ENCODE results near the gene MAP3K13.
A peak's percentile ranks its signal among the peaks of the same experiment; 100 is the strongest.
"Not testable (repeated sequence)": the region's sequence is repeated elsewhere in the genome, so short reads cannot be mapped to it uniquely, and the experiment has no call there.

MAP3K13 gene

DNA sequence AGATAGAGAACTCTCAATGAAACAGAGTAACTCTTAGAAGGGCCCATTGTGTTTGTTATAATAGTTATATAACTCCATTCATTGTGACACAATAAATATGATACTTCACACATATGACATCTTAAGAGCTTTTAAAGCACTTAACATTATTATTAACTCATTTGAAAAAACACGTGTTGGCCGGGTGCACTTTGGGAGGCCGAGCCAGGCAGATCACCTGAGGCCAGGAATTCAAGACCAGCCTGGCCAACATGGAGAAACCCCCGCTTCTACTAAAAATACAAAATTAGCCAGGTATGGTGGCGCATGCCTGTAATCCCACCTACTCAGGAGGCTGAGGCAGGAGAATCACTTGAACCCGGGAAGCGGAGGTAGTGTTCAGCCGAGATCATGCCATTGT, 88.5 kb downstream of the MAP3K13 start:
- DNase-seq (ENCODE audit: low read depth): not testable (repeated sequence)

DNA sequence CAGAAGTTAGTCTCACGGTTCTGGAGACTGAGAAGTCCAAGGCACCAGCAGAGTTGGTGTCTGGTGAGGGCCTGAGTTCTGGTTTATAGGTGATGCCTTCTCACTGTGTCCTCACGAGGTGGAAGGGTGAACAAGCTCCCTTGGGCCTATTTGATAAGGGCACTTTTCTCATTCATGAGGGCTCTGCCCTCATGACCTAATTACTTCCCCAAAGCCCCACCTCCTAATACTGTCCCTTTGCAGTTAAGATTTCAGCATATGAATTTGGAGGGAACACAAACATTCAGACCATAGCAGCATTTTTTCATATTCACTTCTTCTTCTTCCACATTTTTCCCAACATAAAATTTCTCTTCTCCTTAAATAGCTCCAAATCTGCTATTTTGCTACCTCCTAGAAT, 94.4 kb downstream of the MAP3K13 start:
- DNase-seq (ENCODE audit: low read depth): no peak

DNA sequence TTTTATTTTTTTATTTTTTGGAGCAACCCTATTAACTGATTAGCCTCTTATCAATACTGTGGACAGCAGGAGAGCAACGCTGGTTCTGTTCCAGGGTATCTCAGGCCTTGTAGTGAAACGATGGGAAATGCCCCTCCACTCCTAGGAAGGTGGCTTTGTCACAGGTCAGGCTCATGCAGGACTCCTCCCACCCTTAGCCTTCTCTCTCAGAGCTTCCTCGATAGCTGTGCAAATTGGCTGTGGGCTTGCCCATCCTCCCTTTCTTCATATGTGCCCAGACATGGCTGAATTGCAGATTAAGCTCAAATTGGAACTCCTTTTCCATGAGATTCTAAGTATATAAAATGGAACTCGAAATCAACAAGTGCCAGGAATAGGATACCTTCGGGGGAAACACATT, 97.4 kb downstream of the MAP3K13 start:
- DNase-seq (ENCODE audit: low read depth): no peak

DNA sequence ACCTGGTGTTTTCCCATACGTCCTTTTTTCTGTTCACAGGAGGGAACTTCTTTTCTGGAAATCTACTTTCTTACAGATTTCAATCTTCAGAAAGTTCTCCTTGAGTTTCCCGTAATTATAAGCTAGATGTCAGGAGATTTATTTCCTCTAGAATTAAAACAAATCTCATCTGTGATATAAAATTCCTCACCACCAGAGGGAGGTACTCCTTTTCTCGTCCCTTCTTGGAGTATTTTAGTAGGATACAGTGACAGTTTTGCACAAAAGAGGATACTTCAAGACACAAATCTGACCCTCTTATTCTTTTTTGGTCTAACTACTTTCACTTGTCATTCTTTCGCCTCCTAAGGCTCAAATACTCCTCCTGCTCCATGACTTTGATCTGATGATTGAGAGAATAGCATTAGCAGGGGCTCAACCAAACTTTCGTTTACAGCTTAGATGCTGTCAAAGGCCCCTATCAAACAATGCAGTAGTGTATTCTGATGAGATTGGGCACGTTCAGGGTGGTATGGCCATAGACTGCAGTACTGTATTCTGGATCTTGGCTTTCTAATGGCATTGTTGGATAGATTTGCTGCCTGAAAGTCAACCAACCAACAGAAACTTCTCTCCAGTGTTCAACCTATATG, 97.9 kb downstream of the MAP3K13 start:
- DNase-seq (ENCODE audit: low read depth): no peak

DNA sequence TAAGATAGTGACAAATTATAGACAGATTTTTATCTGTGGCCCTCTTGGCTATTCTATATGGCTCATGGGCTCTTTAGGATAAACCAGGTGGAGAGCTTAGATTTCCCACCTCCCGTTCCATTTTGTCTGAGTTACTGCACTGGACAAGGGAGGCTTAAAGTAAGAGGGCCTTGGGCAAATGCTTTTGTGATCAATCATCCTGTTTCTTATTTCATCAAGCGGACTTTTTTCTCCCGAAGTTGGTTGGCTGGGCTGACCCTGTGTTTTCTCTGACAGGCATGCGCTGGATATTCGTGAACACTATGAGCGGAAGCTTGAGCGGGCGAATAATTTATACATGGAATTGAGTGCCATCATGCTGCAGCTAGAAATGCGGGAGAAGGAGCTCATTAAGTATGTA, 102.5 kb downstream of the MAP3K13 start:
- no peak for DNase-seq (ENCODE audit: low read depth)

DNA sequence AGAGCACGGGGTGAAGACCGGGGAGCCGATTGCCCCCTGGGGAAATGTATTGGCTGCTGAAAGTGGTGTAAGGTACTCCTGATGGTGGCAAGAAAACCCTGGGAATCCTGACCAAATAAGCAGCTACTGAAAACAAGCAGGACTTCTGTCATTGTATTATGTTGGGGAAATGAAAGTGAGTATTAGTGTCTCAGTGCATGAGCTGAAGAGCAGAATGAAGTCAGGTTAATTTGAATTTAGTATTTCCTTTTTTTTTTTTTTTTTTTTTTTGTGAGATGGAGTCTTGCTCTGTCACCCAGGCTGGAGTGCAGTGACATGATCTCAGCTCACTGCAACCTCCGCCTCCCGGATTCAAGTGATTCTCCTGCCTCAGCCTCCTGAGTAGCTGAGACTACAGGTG, 103.2 kb downstream of the MAP3K13 start:
- not testable (repeated sequence) for DNase-seq (ENCODE audit: low read depth)

DNA sequence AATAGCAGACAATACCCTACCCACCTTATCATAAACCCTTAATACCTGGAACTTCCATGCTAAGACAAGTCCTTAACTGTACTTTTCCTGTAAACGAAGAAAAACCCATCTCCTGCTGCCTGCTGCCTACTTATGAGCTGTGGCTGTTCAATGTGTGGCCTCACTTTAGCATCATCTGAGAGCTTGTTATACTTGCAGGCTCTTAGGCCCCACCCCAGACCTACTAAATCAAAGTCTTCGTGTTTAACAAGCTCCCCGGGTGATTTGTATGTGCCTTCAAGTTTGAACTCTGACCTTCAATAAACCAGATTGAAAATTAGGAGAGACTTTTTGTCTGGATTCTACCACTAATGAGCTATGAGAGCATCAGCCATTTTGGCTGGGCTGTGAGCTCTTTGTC, 106.6 kb downstream of the MAP3K13 start:
- no peak for DNase-seq (ENCODE audit: low read depth)

DNA sequence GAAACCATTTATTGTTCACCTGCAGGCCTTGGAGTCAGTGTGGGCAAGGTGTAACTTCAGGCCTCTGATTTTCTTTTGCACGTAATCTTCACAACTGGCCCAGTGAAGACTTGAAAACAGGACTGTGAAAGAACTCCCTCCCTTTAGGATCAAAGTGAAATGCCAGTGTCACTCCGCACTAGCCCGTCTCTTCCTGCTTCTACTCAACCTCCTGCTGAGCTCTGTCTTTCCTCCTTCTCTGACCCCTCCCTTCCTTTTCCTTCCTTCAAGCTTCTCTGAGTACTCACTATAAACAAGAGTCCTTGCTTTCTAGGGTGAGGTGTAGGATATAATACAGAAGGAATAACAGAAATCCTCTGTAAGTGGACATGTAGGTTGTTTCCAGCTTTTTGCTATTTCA, 107.4 kb downstream of the MAP3K13 start:
- DNase-seq (ENCODE audit: low read depth): no peak

DNA sequence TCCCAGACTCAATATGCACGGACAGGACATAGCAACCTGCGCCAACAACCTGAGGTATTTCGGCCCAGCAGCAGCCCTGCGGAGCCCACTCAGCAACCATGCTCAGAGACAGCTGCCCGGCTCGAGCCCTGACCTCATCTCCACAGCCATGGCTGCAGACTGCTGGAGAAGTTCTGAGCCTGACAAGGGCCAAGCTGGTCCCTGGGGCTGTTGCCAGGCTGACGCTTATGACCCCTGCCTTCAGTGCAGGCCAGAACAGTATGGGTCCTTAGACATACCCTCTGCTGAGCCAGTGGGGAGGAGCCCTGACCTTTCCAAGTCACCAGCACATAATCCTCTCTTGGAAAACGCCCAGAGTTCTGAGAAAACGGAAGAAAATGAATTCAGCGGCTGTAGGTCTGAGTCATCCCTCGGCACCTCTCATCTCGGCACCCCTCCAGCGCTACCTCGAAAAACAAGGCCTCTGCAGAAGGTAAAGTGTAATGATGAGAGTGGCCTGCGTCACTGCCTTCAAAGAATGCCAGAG, 110.4 kb downstream of the MAP3K13 start:
- DNase-seq (ENCODE audit: low read depth): no peak

DNA sequence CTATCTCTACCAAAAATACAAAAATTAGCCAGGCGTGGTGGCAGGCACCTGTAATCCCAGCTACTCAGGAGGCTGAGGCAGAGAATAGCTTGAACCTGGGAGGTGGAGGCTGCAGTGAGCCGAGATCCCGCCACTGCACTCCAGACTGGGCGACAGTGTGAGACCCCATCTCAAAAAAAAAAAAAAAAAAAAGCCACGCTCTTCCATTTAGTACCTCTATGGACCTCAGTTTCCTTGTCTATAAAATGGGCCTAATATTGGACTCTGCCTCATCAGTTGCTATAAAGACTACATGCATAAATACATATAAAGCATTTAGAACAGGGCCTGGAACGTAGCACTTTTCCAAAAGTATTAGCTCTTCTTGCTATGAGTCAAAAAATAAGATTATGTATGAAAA, 112.0 kb downstream of the MAP3K13 start:
- DNase-seq (ENCODE audit: low read depth): not testable (repeated sequence)

DNA sequence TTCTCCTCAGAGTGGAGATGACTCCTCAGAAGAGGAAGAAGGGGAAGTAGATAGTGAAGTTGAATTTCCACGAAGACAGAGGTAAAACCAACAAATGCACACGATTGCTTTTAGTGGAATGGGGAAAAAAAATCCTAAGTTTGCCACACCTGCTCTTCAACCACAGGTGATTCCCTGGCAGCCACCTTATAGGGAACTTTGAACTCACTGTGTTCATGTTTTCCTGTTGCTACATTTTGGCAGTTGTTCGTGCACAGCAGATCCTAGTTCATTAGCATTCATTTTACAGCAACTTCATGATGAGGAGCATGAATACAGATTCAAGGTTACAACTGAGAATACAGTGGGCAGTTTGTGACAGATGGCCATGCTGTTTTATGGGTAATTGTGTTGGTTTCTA, 114.4 kb downstream of the MAP3K13 start:
- no peak for DNase-seq (ENCODE audit: low read depth)

DNA sequence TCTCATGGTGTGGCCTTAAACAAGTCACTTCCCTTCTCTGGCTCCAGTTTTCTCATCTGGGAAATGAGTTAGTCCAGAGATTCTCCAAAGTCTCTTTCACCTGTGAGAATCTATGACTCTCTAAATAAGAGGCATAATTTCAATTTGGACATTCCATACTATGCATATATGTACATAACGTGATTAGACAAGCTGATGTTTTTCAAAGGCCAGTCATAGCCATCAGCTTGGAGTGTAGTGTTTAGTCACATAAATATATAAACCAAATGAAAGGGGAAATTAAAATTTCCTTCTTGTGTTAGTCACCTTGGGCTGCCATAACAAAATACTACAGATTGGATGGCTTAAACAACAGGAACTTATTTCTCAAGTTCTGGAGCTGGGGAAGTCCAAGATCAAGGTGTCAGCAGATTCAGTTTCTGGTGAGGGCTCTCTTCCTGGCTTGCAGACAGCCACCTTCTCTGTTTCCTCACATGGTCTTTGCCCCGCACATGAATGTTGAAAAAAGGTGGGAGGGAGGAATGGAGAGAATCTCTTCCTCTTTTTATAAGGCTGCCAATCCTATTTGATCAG, 116.5 kb downstream of the MAP3K13 start:
- DNase-seq (ENCODE audit: low read depth): no peak

DNA sequence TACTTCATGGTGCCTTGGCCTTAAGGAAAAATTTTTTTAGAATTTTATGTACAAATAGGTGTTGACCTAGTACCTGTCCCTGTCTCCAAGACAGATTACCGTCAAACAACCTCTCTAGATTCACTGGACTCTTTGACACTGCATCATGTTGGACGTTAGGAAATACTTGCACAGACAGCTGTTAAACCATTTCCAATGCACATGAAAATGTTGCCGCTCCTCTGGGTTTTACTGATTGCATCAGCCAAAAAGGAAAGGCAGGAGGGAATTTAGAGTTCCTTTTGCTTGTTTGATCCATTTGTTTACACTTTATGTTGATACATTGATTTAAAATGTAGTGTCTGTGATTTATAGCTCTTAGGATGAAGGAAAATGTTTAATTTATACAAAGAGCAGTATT, 121.4 kb downstream of the MAP3K13 start:
- DNase-seq (ENCODE audit: low read depth): no peak

DNA sequence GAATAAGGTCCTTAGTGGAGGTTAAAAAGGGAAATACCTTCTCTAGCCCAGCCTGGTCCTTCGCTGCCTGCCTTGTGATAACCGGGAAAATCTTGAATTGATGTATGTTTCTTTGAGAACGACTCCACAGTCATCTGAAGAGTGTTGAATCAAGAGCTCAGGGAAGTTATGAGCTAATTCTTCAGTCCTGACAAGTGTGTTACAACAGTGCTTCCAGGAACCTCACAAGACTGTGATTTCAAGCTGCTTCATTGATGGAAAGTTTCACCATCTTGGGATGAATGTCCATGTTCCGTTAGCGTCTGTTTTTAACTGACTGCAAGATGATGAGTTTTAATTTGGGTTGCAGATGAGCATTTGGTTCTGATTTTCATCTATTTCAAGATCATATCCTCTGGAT, 123.5 kb downstream of the MAP3K13 start:
- DNase-seq (ENCODE audit: low read depth): no peak

DNA sequence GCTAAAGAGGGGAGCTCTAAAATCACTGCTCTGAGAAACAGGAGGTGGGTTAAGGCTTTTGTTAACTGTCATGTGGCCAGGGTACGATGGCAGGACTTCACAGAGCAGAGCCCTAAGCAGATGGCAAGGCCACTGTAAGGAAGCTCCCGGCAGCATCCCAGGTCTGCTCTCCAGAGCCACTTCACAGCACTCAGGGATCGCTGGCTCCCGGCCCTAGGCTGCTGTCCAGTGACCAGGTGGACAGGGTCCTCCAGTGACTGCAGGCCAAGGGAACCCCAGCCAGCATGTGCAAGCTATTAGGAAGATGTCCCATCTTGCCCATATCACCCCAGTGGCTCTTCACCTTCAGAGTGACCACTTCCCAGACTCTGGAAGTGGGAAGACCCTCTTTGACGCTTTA, 125.5 kb downstream of the MAP3K13 start:
- no peak for DNase-seq (ENCODE audit: low read depth)

DNA sequence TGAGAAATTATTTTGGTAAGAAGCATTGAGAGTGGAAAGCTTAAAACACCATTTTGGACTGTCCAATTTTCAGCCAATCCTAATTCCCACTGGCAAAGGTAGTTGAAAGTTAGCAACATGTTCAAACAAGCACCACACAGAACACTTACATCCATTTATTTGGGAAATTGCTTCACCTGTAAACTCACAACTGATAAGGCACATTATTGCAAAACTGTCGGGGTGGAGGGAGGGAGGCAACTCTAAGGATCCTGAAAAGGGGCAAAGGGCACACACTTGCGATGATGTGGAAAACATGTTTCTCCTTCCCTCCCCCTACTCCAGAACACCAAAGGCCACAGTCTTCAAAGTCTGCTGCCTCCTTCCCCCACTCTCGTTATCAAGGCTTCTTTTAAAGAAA, 126.5 kb downstream of the MAP3K13 start:
- DNase-seq (ENCODE audit: low read depth): no peak

DNA sequence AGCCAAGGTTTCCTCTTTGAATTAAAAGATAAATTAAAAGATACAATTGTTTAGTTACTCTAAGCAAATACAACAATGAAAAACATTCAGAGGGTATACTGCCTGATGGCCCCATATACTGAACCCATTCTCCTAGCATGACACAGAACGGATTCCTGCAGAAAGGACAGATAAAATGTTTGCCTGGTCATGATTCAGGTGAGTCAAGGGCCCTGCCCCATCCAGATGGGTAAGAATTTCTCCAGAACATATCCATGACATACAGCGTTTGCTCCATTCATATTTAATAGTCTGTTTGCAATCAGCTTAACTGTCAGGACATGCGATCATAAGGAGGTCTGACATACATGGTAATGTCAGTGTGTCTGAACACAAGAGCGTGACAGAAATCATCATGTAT, 127.3 kb downstream of the MAP3K13 start:
- no peak for DNase-seq (ENCODE audit: low read depth)

DNA sequence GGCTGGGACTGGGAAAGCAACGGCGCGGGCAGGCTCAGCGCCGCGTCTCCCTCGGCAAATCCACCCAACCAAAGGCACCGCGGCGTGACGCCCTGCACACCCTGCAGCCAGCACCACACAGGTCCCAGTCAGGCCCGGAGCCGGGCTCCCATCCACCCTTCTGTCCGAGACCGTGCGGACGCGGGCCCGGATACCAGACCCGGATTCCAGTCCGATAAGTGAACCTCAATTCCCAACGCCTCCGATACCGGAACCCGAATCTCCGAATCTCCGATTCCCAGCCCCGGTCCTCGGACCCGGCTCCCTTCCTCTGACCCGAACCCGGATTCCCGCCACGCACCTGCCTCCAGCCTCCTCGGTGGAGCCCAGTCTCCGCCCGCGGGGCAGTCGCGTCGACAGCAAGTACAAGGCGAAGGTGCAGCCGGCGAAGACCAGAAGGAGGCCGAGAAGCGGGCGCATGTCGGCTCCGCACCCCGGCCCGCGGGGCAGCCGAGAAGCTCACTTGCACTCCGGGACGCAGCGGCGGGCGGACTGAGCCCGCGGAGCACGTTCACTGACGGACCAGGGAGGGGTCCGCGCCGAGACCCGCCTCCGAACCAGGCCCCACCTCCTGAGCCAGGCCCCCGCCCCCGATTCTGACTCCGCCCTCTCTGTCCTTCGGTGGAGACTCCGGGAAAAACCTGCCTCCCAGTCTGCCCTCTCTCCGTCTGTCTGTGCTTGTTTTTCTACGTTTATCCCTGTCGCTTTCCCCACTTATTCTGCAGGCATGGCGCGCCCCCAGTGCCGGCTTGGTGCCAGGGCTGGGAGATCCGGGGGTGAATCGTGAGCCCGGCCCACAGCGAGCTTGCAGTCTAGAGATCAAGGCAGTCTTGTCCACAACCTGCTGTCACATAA, 135.8 kb downstream of the MAP3K13 start, which contains the start of gene TMEM41A:
Gene TMEM41A, minus strand, starts transcription at position 533 of the 894 bp plus-strand sequence. Its CDS starts 74 bp downstream, at position 459.
- peak; percentile 84 for DNase-seq (ENCODE audit: low read depth)

DNA sequence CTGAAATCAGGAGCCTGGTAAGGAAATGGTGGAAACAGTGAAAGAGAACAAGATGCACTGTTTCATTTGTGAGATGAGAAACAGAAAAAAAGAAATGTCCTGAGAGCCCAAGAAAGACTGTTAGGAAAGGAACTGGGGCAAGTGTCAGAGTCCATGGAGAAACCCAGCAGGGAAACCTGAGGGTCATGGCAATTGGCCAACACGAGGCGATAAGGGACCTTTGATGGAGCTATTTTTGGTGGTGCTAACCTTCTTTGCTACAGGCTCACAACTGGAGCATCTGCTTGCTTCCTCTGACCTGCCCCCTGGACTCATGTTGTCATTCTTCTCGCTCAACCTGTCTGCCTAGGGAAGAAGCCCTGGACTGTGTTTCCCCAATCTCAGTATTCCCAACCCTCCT, 140.1 kb downstream of the MAP3K13 start:
- DNase-seq (ENCODE audit: low read depth): no peak

DNA sequence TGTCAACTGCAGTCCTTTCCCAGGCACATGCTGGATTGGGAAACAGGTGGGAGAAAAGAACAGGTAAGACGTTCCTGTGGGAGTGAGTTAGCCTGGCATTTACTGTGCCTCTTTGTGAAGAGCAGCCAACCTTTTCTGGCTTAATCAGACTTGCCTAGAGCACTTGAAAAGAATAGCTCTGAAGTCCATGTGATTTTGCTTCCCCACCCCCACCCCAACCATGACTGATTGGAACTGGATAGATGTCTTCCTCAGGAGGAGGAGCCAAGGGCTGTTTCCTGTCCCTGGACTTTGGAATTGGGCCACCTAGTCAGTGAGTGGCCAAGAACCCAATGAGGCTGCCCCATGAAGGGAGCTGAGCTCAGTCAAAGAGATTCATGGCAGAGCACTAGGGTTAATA, 140.6 kb downstream of the MAP3K13 start:
- no peak for DNase-seq (ENCODE audit: low read depth)

DNA sequence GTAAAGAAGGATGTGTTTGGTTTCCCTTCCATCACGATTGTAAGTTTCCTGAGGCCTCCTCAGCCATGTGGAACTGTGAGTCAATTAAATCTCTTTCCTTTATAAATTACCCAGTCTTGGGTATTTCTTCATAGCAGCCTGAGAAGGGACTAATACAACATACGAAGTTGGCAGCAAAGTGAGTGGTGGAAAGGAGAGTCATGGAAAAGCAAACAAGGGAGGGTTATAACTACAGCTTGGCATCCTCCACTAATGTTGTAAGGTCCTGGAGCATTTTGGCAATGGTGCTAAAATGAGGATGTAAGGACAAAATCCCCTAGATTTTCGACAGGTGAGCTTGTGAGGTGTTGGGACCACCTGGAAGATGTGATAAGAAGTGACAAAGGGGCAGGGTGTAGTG, 141.7 kb downstream of the MAP3K13 start:
- DNase-seq (ENCODE audit: low read depth): no peak

DNA sequence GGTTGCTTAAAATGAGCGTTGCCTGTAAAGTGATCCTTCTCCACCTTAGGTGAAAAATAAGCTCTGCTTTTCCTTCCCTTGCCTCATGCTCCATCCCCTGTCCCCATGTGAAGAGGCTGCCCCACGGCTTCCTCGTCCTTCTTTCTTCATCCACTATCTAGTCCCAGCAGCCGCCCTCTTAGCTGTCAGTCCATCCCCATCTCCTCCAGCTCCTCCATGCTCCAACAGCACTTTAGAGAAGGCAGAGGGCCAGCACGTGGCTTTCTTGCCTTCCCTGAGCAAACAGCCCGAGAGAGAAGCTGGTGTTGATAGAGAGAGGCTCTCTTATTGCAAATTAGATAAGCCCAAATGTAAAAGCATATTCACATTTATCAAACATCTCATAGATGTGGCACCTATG, 144.9 kb downstream of the MAP3K13 start:
- no peak for DNase-seq (ENCODE audit: low read depth)

Measured in stimulated activated CD8-positive, alpha-beta memory T cell treated with anti-CD3 and anti-CD28 coated beads, Interleukin-15, amount 100 ng/mL, for 24 hours (primary cell).